Stimulated activated naive CD8-positive, alpha-beta T cell treated with anti-CD3 and anti-CD28 coated beads, Interleukin-15, amount 100 ng/mL, for 72 hours (primary cell): ENCODE results near the gene LARGE1.

Experiments
- ATAC-seq: fragments of 150-1000 bp; cut with Tn5 transposase; 2 replicates; pipeline ENCODE4 v1.10.0; 2021; ENCODE audit warnings: mild to moderate bottlenecking, moderate library complexity
- DNase-seq, 2 donors: peaks; one replicate each; pipeline ENCODE4 v3.0.0; 2021 to 2022
- H3K27ac Mint-ChIP-seq, 2 donors: one replicate each; pipeline ENCODE4 v1.8.0; 2022; ENCODE audit warnings: mild to moderate bottlenecking in 2 of 2, mixed read lengths in 2 of 2, moderate library complexity in 2 of 2
- H3K27me3 Mint-ChIP-seq: one replicate; pipeline ENCODE4 v1.8.0; 2022; ENCODE audit warnings: mixed read lengths
- H3K4me1 Mint-ChIP-seq: one replicate; pipeline ENCODE4 v1.8.0; 2022; ENCODE audit warnings: mild to moderate bottlenecking, mixed read lengths
- H3K4me3 Mint-ChIP-seq, 2 donors: one replicate each; pipeline ENCODE4 v1.8.0; 2022; ENCODE audit warnings: mild to moderate bottlenecking in 2 of 2, mixed read lengths in 2 of 2, moderate library complexity in 1 of 2
- H3K9me3 Mint-ChIP-seq, 2 donors: one replicate each; pipeline ENCODE4 v1.8.0; 2022; ENCODE audit warnings: mixed read lengths in 2 of 2

The LARGE1 gene

DNA sequence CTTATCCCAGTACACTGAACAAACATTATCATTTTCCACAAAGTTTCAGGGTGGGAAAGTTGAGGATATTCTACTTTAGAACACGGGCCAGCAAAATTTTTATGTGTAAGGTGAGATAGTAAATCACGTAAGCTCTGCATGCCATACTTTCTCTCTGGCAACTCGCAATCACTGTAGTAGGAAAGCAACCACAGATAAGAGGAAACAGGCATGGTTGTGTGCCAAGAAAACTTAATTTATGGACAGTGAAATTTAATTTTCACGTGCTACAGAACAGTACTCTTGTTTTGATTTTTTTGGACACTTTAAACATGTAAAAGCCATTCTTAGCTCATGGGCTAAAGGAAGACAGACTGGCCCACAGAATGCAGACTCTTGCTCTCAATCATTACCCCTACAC, 82.5 kb downstream of the LARGE1 start:
- H3K27ac Mint-ChIP-seq = no peak overlapping the region
- no peaks in the 10 kb centered on the region for H3K27me3 Mint-ChIP-seq
- no peak overlapping the region for H3K4me3 Mint-ChIP-seq
- ATAC-seq (no peak), DNase-seq (no peak)
- no peaks in the 10 kb centered on the region for H3K4me1 Mint-ChIP-seq
- no peaks in the 10 kb centered on the region for H3K9me3 Mint-ChIP-seq

DNA sequence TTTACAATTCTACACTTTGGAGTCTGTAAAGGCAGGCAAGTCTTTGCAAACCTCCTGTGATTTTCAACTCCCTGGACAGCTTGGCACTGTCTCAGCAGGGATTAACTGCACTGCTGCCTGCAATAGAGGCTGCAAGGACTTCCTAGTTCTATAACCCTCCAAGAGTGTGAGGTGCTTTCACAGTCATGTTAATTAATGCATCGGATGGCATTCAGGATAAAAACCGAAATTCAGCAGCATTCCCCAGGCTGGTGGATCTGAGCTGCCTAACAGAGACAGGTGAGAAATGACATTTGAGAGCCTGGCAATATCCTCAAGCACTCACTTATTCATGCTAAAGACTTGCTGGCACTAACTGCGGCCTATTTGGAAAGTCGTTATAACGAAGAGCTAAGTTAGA, 85.0 kb downstream of the LARGE1 start:
- no peaks in the 10 kb centered on the region for H3K9me3 Mint-ChIP-seq
- no peak for ATAC-seq
- no peaks in the 10 kb centered on the region for H3K4me1 Mint-ChIP-seq
- no peaks in the 10 kb centered on the region for H3K27me3 Mint-ChIP-seq
- H3K27ac Mint-ChIP-seq = no peak overlapping the region
- no peak overlapping the region for H3K4me3 Mint-ChIP-seq
- no peak for DNase-seq

DNA sequence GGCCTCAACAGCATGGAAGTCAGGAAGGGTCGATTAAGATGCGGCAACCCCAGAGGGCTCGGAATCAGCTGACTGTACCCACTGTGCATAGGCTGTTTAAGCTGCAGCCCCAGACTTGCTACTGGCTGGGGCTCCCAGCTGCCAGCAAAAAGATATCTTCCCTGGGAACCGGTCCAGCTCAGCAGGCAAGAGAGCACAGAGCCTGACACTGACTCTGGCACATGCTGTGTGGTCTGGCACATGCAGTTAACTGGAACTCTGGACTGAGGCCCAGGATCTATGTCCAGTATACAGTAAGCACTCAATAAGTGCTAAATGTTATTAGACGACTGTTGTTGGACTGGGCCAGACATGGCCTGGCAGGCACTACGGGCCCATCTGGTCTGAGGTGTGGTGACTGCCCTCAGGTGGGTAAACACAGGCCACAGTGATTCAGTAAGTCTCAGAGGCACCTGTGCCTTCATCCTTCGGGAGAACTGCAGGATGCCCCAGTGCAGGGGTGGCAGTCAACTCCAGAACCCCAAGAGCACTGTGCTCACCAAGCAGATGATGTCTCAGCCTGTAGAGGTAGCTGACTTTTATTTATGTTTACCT, 87.6 kb downstream of the LARGE1 start:
- no peak overlapping the region for H3K27ac Mint-ChIP-seq
- H3K4me3 Mint-ChIP-seq = no peak overlapping the region
- H3K9me3 Mint-ChIP-seq = no peaks in the 10 kb centered on the region
- no peak for ATAC-seq
- H3K27me3 Mint-ChIP-seq = no peaks in the 10 kb centered on the region
- H3K4me1 Mint-ChIP-seq = no peaks in the 10 kb centered on the region
- DNase-seq = no peak

DNA sequence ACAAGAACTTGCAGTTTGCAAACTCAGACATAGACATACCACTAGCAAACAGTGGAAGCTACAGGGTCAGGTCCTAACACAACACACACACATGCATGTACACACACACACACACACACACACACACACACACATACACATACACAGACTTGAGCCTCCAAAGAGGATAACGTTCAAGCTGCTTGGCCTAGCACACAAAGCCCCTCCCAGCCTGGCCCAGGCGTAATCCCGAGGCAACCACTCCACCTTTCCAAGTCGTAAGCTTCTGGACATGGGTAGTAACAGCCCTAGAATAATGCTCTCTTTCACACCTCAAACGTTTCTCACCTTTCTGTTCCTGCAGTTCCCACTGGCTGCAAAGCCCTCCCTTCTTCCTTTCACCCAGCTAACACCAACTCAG, 88.6 kb downstream of the LARGE1 start:
- no peak overlapping the region for H3K27ac Mint-ChIP-seq
- no peaks in the 10 kb centered on the region for H3K27me3 Mint-ChIP-seq
- ATAC-seq (no peak), DNase-seq (no peak)
- H3K9me3 Mint-ChIP-seq = no peaks in the 10 kb centered on the region
- H3K4me1 Mint-ChIP-seq = no peaks in the 10 kb centered on the region
- no peak overlapping the region for H3K4me3 Mint-ChIP-seq

DNA sequence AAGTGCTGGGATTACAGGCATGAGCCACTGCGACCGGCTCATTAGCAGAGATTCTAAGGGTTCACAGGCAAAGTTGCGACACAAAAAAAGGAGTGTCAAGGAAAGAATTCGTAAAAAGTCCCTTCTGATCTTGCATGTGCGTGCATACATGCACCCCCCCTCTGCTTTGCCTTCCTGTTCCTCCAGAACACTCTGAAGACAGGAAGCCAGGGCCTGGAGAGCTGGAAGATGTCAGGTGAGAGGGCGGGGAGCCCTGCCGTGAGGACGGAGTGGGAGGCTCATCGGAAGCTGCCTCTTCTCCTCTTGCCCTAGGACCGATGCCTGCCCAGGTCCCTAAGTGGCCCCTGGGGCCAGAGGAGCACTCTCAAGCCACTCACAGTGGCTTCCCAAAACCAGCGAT, 89.1 kb downstream of the LARGE1 start:
- no peak for DNase-seq
- no peaks in the 10 kb centered on the region for H3K27me3 Mint-ChIP-seq
- H3K4me1 Mint-ChIP-seq = no peaks in the 10 kb centered on the region
- H3K4me3 Mint-ChIP-seq = no peak overlapping the region
- H3K9me3 Mint-ChIP-seq = no peaks in the 10 kb centered on the region
- no peak overlapping the region for H3K27ac Mint-ChIP-seq
- no peak for ATAC-seq

DNA sequence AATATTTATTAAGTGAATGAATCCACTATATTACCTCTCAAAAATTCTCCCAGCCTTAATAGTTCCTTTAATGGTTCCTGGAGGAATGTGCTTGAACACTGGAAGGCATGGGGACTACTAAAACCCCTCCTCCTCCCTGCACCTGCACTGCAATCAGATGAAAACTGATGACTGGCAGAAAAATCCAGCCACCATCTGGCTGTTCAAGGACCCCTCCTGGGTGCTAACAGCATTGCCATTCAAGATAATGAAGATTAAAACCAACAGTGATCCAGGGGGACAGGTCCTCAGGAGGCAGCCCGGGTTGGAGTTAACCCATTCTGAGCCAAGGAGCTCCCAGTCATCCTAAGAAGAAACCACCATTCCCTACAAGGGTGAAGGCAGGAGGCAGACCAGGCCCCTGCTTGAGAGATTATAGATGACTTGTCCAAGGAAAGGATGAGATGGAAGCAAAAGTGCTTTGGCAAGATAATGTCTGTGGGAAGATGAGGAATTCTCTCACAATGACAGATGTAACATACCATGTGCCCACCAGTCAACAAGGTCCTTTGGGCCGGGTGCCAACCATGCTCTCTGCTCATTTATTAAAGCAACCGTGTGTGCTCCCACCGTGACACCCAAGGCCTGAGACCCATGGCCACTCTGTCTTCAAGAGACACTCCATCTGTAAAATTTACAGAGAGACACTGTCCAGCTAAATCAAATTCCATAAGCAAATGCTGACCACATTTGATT, 90.6 kb downstream of the LARGE1 start:
- DNase-seq (no peak), ATAC-seq (no peak)
- H3K4me3 Mint-ChIP-seq = no peak overlapping the region
- no peak overlapping the region for H3K27ac Mint-ChIP-seq
- no peaks in the 10 kb centered on the region for H3K27me3 Mint-ChIP-seq
- peaks cover 0 to 2% of the 10 kb centered on the region in 2 donors for H3K9me3 Mint-ChIP-seq
- H3K4me1 Mint-ChIP-seq = no peaks in the 10 kb centered on the region

DNA sequence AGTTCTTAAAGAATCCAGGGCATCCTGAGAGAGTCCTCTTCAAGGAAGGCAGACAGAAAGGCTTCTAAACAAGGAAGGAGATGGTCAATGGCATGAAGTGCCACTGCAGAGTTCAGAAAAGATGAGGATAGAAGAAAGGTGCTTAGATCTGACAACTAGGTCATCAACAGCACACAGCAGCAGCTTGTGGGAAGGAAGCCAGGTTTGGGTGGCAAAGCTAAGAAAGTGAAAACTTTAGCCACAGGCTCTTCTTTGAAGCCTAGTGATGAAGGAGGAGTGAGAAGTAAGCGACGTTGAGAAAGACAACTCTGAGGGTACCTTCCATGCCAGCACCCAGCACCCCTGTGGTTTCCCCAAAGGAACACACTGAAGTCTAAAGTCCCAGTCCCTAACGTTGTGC, 92.0 kb downstream of the LARGE1 start:
- Mint-ChIP-seq H3K9me3 (peaks cover 0 to 14% of the 10 kb centered on the region in 2 donors), H3K27ac (peak overlapping the region in 1 of 2 donors; percentile 1), H3K27me3 (no peaks in the 10 kb centered on the region), H3K4me3 (no peak overlapping the region), H3K4me1 (no peaks in the 10 kb centered on the region)
- ATAC-seq (no peak), DNase-seq (no peak)

DNA sequence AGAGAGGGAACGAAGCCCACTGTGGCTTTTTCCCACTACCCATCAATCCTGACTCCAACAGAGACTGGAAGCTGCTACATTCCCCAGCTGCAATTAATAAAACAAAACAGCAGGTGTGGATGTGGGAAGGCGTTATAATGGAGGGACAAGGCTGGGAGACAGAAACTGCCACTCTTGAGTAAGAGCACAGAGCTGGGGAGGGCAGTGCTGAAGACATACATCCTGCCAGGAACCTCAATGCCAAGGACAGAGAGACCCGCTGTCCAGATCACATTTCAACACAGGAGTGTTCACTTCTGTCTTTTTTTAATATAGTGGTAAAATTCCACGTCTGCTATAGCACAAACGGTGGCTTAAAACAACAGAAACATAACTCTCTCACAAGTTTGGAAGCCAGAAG, 94.5 kb downstream of the LARGE1 start:
- H3K27me3 Mint-ChIP-seq = no peaks in the 10 kb centered on the region
- no peak overlapping the region for H3K4me3 Mint-ChIP-seq
- no peaks in the 10 kb centered on the region for H3K4me1 Mint-ChIP-seq
- no peak overlapping the region for H3K27ac Mint-ChIP-seq
- DNase-seq = no peak
- peaks cover under 1 to 14% of the 10 kb centered on the region in 2 donors for H3K9me3 Mint-ChIP-seq
- no peak for ATAC-seq

DNA sequence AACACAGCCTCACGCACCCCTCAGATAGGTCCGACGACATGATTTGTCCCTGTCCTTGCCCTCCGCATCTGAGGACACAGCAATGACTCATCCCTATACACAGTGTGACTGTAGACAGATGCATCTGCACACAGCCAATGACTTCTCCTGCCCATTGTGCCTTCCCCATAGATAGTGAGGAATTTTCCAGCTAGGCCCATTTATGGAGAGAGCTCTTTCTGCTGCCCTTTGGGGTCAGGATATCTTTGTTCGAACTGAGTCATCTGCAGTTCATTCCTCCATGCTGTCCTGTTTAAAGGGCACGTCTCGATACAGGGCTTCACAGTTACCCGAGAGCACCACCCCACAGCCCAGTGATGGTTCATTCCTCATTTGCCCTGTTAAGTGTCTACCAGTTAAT, 96.7 kb downstream of the LARGE1 start:
- DNase-seq (no peak), ATAC-seq (no peak)
- peak overlapping the region in 1 of 2 donors; percentile 21 for H3K27ac Mint-ChIP-seq

DNA sequence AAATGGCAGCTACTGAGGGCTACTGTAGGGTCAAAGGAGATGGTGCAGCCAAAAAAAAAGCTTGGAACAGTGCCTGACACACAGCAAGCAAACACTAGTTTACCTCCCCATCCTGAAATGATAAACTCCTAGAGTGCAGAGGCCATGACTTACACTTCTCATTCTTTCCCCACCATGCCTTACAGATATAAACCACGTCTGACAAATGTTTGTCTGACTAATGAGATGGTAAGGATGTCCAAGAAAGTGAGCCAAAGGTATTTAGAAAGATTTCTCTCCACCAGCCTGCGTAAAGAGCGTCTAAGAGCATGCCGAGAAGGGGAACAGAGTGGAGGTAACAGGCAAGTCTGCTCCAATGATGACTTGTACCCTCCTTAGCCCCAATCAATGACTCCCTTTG, 99.0 kb downstream of the LARGE1 start:
- no peak for DNase-seq
- Mint-ChIP-seq H3K9me3 (peaks cover 8 to 28% of the 10 kb centered on the region in 2 donors), H3K27me3 (no peaks in the 10 kb centered on the region), H3K27ac (no peak overlapping the region), H3K4me1 (no peaks in the 10 kb centered on the region), H3K4me3 (no peak overlapping the region)
- ATAC-seq = no peak

More for the DNA sequence above, 96.7 kb downstream of the LARGE1 start:
- Mint-ChIP-seq H3K9me3 (peaks cover 4 to 14% of the 10 kb centered on the region in 2 donors), H3K4me3 (no peak overlapping the region), H3K27me3 (no peaks in the 10 kb centered on the region), H3K4me1 (no peaks in the 10 kb centered on the region)

DNA sequence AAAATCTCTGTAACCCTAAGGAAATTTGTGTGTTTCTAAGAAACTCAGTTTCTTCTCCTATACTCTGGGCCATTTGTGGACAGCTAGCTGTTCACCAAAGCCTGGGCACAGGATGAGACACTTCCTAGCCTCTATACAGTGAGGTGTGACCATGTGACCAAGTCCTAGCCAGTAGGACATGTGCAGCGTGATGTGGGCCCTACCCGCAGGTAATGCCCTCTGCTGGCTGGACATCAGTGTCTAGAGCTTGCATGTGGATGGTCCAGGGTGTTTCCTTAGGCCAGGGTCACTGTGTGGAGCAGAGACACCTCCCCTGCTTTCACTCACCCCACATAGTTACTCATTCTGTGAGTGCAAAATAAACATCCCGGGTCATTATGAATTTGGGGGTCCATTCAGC, 100.5 kb downstream of the LARGE1 start:
- Mint-ChIP-seq H3K27me3 (no peaks in the 10 kb centered on the region), H3K4me1 (no peaks in the 10 kb centered on the region), H3K9me3 (peaks cover 8 to 37% of the 10 kb centered on the region in 2 donors), H3K4me3 (no peak overlapping the region), H3K27ac (peak overlapping the region in 1 of 2 donors; percentile 35)
- ATAC-seq (no peak), DNase-seq (no peak)

DNA sequence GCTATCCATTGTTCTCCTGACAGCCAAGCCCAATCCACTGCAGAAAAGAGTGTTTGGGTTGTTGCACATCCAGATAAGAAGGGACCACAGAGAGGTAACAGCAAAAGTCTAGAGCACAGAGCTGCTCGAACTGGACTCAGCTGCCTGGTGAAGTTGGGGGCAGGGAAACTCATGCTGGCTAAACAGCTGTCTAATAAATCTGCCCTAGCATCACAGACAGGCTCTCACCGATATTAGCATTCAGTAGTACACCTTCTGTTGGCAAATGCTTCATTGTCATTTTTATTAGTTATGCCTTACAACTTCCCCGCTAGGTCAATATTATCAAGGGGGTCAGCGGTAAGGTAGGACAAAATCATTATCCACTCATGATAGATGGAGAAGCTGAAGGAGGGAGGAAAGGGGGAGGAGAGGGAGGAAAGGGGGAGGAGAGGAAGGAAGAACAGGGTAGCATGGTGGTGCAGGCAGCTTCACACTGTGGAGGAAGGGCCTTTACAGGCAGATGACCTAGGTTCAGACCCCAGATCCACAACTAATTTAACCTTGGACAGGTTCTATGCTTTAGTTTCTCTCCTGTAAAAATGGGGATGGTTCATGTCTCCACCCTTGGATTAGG, 102.7 kb downstream of the LARGE1 start:
- ATAC-seq (no peak), DNase-seq (no peak)
- Mint-ChIP-seq H3K27me3 (no peaks in the 10 kb centered on the region), H3K27ac (no peak overlapping the region), H3K4me1 (no peaks in the 10 kb centered on the region), H3K4me3 (no peak overlapping the region), H3K9me3 (peaks cover 8 to 25% of the 10 kb centered on the region in 2 donors)

DNA sequence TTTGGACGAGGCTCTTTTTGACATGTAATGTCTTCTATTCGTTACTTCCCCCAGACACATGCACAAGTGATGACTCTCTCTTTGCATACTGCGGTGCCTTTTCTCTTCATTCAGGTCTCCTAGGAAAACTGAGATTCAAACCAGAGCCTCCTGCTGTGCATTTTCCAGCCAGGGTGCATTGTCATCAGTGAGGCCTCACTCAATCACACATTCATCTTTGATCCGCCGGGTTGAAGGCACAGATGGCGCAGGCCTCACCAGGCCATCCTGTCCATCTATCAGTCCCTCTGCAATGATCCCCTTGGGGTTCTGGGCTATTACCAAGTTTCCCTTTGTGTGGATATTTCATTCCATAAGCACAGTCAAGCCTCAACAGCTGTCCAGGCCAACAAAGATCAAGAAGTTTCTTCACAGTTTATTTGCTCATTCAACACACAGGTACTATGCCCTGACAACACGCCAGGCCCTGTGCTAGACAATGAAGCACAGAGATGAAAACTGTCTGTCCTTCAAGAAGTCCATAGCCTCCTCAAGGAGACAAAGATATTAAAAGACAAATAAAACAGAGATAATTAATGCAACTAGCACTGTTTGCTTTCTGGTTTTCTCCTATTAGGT, 107.8 kb downstream of the LARGE1 start:
- Mint-ChIP-seq H3K9me3 (peaks cover 0 to 28% of the 10 kb centered on the region in 2 donors), H3K27me3 (no peaks in the 10 kb centered on the region), H3K27ac (no peak overlapping the region), H3K4me3 (no peak overlapping the region), H3K4me1 (no peaks in the 10 kb centered on the region)
- DNase-seq (no peak), ATAC-seq (no peak)

DNA sequence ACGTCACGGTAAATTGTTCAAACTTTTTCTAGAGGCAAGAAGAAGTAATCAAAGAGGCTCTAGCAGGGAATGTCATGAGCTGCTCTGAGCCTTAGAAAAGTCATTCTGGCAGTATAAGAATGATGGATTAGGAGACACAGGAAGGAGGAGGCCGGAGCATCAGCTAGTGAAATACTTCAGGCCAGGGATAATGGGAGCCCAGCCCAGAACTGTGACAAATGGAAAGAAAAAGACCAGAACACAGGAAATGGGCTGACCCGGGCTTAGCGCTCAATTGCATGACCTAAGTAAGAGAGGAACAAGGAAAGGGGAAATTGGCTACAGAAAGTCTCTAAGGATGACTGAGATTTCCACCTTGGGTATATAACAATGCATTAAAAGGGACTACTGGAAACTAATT, 108.6 kb downstream of the LARGE1 start:
- Mint-ChIP-seq H3K9me3 (peaks cover 0 to 20% of the 10 kb centered on the region in 2 donors), H3K27me3 (no peaks in the 10 kb centered on the region), H3K4me3 (no peak overlapping the region), H3K4me1 (no peaks in the 10 kb centered on the region), H3K27ac (peak overlapping the region in 1 of 2 donors; percentile 9)
- DNase-seq = no peak
- ATAC-seq = no peak

DNA sequence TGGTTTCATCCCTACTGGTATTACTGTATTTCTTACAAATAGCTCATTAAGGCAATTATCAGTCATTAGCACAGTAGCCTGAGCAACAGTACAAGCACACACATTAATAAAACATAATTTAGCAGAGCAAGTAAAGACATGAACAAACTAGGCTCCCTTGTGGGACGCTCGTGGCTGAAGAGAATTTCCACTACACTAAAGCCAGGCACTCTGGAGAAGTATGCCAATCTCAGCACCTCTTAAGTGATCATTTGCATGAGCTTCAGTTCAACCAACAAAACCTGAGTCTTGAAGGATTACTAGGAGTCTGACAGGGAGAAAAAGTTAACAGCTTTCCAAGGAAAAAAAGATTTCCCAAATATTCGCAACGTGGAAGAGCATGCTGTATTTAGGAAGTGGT, 109.1 kb downstream of the LARGE1 start:
- Mint-ChIP-seq H3K27me3 (no peaks in the 10 kb centered on the region), H3K4me3 (no peak overlapping the region), H3K9me3 (peaks cover 0 to 15% of the 10 kb centered on the region in 2 donors), H3K27ac (no peak overlapping the region), H3K4me1 (no peaks in the 10 kb centered on the region)
- no peak for DNase-seq
- no peak for ATAC-seq

DNA sequence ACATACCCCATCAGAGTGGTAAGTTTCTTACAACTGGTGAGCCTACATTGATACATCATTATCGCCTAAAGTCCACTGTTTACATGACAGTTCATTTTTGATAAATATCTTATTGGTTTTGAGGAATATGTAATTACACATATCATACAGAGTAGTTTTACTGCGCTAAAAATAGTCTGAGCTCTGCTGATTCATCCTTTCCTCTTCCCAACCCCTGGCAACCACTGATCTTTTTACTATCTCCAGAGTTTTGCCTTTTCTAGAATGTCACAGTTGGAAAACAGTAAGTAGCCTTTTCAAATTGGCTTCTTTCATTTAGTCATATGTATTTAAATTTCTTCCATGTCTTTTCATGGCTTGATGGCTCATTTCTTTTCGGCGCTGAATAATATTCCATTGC, 112.8 kb downstream of the LARGE1 start:
- H3K9me3 Mint-ChIP-seq = peaks cover 13 to 24% of the 10 kb centered on the region in 2 donors
- H3K4me1 Mint-ChIP-seq = no peaks in the 10 kb centered on the region
- no peak for DNase-seq
- no peak for ATAC-seq
- no peak overlapping the region for H3K27ac Mint-ChIP-seq
- H3K27me3 Mint-ChIP-seq = no peaks in the 10 kb centered on the region
- no peak overlapping the region for H3K4me3 Mint-ChIP-seq
